H9 (cell line): ENCODE data around the gene NPTX1. TPM values are rescaled to one million over a fixed set of nuclear protein-coding genes. Genes with fewer than 3 reads are reported as not detected.

Source experiments
- DNase-seq: peaks from one replicate; pipeline ENCODE4 v3.0.0-alpha.2; 2017
- H2AFZ ChIP-seq: one replicate; pipeline ENCODE4 v1.6.1; 2013; ENCODE audit warnings: mild to moderate bottlenecking, low read length, control low read depth, moderate library complexity
- H2AK5ac ChIP-seq: 2 replicates; pipeline ENCODE4 v1.6.1; 2013; ENCODE audit warnings: low read length, control low read depth, mixed read lengths; ENCODE audit not compliant: insufficient read length
- H2BK120ac ChIP-seq: one replicate; pipeline ENCODE4 v1.6.1; 2013; ENCODE audit warnings: low read depth, mild to moderate bottlenecking, low read length, control low read depth, inconsistent platforms; ENCODE audit not compliant: poor library complexity, severe bottlenecking
- H2BK12ac ChIP-seq: 2 replicates; pipeline ENCODE4 v1.6.1; 2013; ENCODE audit warnings: low read length, control low read depth, mixed read lengths, low read depth; ENCODE audit not compliant: insufficient read length
- H2BK15ac ChIP-seq: 2 replicates; pipeline ENCODE4 v1.6.1; 2013; ENCODE audit warnings: low read depth, low read length, control low read depth
- H2BK20ac ChIP-seq: one replicate; pipeline ENCODE4 v1.6.1; 2013; ENCODE audit warnings: low read depth, mild to moderate bottlenecking, low read length, control low read depth, inconsistent platforms; ENCODE audit not compliant: poor library complexity, severe bottlenecking
- H2BK5ac ChIP-seq: 2 replicates; pipeline ENCODE4 v1.6.1; 2013; ENCODE audit warnings: low read length, control low read depth, mixed read lengths; ENCODE audit not compliant: insufficient read length
- H3K14ac ChIP-seq: 2 replicates; pipeline ENCODE4 v1.6.1; 2013; ENCODE audit warnings: low read length, control low read depth; ENCODE audit not compliant: insufficient read depth
- H3K18ac ChIP-seq: 2 replicates; pipeline ENCODE4 v1.6.1; 2013; ENCODE audit warnings: low read depth, mild to moderate bottlenecking, mixed read lengths, low read length, control low read depth; ENCODE audit not compliant: insufficient read length
- H3K23ac ChIP-seq: 2 replicates; pipeline ENCODE4 v1.6.1; 2013; ENCODE audit warnings: low read length, control low read depth, mixed read lengths, low read depth; ENCODE audit not compliant: insufficient read length
- H3K23me2 ChIP-seq: 2 replicates; pipeline ENCODE4 v1.6.1; 2013; ENCODE audit warnings: low read depth, mild to moderate bottlenecking, mixed read lengths, low read length, control low read depth; ENCODE audit not compliant: insufficient read length, poor library complexity, severe bottlenecking
- H3K27ac ChIP-seq: 2 replicates; pipeline ENCODE4 v1.5.1; 2013; ENCODE audit warnings: low read length, control low read depth, mixed read lengths, low read depth; ENCODE audit not compliant: insufficient read length
- H3K27me3 ChIP-seq: 2 replicates; pipeline ENCODE4 v1.6.1; 2013; ENCODE audit warnings: low read length, control low read depth, inconsistent platforms; ENCODE audit not compliant: insufficient read depth
- H3K4ac ChIP-seq: 2 replicates; pipeline ENCODE4 v1.6.1; 2013; ENCODE audit warnings: low read depth, mild to moderate bottlenecking, control low read depth, inconsistent platforms, low read length, moderate library complexity
- H3K4me1 ChIP-seq: 2 replicates; pipeline ENCODE4 v1.6.1; 2013; ENCODE audit warnings: low read length, control low read depth, inconsistent platforms; ENCODE audit not compliant: insufficient read depth
- H3K4me2 ChIP-seq: 2 replicates; pipeline ENCODE4 v1.6.1; 2013; ENCODE audit warnings: low read length, control low read depth, mixed read lengths; ENCODE audit not compliant: insufficient read length, insufficient read depth
- H3K56ac ChIP-seq: 2 replicates; pipeline ENCODE4 v1.6.1; 2013; ENCODE audit warnings: low read depth, mild to moderate bottlenecking, mixed read lengths, low read length, control low read depth; ENCODE audit not compliant: insufficient read length
- H3K79me1 ChIP-seq: 2 replicates; pipeline ENCODE4 v1.6.1; 2013; ENCODE audit warnings: low read depth, mild to moderate bottlenecking, moderate library complexity, low read length, control low read depth, inconsistent platforms; ENCODE audit not compliant: insufficient read depth, poor library complexity, severe bottlenecking
- H3K79me2 ChIP-seq: 2 replicates; pipeline ENCODE4 v1.6.1; 2013; ENCODE audit warnings: low read length, control low read depth, inconsistent platforms; ENCODE audit not compliant: insufficient read depth
- H3K9ac ChIP-seq: 2 replicates; pipeline ENCODE4 v1.6.1; 2013; ENCODE audit warnings: low read length, control low read depth, mixed read lengths; ENCODE audit not compliant: insufficient read length; ENCODE audit errors: extremely low read depth
- H3K9me3 ChIP-seq: one replicate; pipeline ENCODE4 v1.6.1; 2013; ENCODE audit warnings: low read depth, low read length, inconsistent platforms; ENCODE audit not compliant: control insufficient read depth
- H3T11ph ChIP-seq: one replicate; pipeline ENCODE4 v1.6.1; 2013; ENCODE audit warnings: mild to moderate bottlenecking, low read length, control low read depth, inconsistent platforms
- H4K20me1 ChIP-seq: one replicate; pipeline ENCODE4 v1.6.1; 2013; ENCODE audit not compliant: control insufficient read depth, insufficient read length, insufficient read depth
- H4K5ac ChIP-seq: 2 replicates; pipeline ENCODE4 v1.6.1; 2013; ENCODE audit warnings: low read depth, mild to moderate bottlenecking, mixed read lengths, low read length, control low read depth; ENCODE audit not compliant: insufficient read length
- H4K8ac ChIP-seq: replicated peaks from 2 replicates; pipeline ENCODE4 v1.6.1; 2013; ENCODE audit warnings: low read length, control low read depth, mixed read lengths, low read depth; ENCODE audit not compliant: insufficient read length
- H4K91ac ChIP-seq: 2 replicates; pipeline ENCODE4 v1.6.1; 2013; ENCODE audit warnings: low read depth, mild to moderate bottlenecking, moderate library complexity, mixed read lengths, low read length, control low read depth; ENCODE audit not compliant: insufficient read length
- H3K27ac Mint-ChIP-seq, 3 experiments: 2 replicates in 2 of 3; 3 replicates in 1 of 3; pipeline ENCODE4 v1.8.0; 2020 to 2021; ENCODE audit warnings: mixed read lengths in 3 of 3, mild to moderate bottlenecking in 1 of 3, moderate library complexity in 1 of 3
- H3K27me3 Mint-ChIP-seq: 2 replicates; pipeline ENCODE4 v1.8.0; 2021; ENCODE audit warnings: low read depth, mild to moderate bottlenecking, moderate library complexity, mixed read lengths
- H3K36me3 Mint-ChIP-seq, 3 experiments: 2 replicates in 2 of 3; 3 replicates in 1 of 3; pipeline ENCODE4 v1.8.0; 2020 to 2021; ENCODE audit warnings: low read depth in 3 of 3, mixed read lengths in 3 of 3; ENCODE audit not compliant: insufficient read depth in 1 of 3
- H3K4me1 Mint-ChIP-seq, 2 experiments: 2 replicates each; pipeline ENCODE4 v1.8.0; 2020; ENCODE audit warnings: mixed read lengths in 2 of 2
- H3K4me3 Mint-ChIP-seq, 2 experiments: 2 replicates in 1 of 2; 3 replicates in 1 of 2; pipeline ENCODE4 v1.8.0; 2020 to 2021; ENCODE audit warnings: mild to moderate bottlenecking in 2 of 2, mixed read lengths in 2 of 2, moderate library complexity in 1 of 2
- H3K9me3 Mint-ChIP-seq, 2 experiments: 2 replicates in 1 of 2; 3 replicates in 1 of 2; pipeline ENCODE4 v1.8.0; 2020; ENCODE audit warnings: mild to moderate bottlenecking in 2 of 2, mixed read lengths in 2 of 2, moderate library complexity in 1 of 2
- CTCF ChIP-seq: fragments of 200-600 bp; sonication (generic); conservative IDR thresholded peaks from 3 replicates; pipeline ENCODE4 v1.8.0; 2021; ENCODE audit warnings: antibody characterized with exemption, mild to moderate bottlenecking
- WGBS: extraction: QIAGEN DNeasy Blood & Tissue Kit; methylation state at CpG from one replicate; pipeline ENCODE4 v1.1.7; 2013; ENCODE audit warnings: missing lambda C conversion rate, low lambda C conversion rate, mixed read lengths; ENCODE audit not compliant: insufficient read length; ENCODE audit errors: extremely low coverage; 5-methylcytosine and 5-hydroxymethylcytosine counted together
- total RNA-seq: library from RNA; stranded (reverse); gene quantifications from 2 replicates; pipeline ENCODE4 v1.2.1, GENCODE V29; 2021

The NPTX1 gene
- total RNA-seq, 1 experiment from 2014 or later, result 20.5 TPM

GRCh38 chr17:80469667-80470066 is 6.7 kb downstream of the NPTX1 start:
- no peak overlapping the region for H3K56ac ChIP-seq
- Mint-ChIP-seq H3K36me3 (peaks cover 0 to 41% (median 3%) of the 10 kb centered on the region in 3 experiments; a peak in 3 of 7 replicates), H3K27ac (no peak overlapping the region), H3K4me1 (peaks cover 2 to 30% of the 10 kb centered on the region in 2 experiments), H3K9me3 (no peaks in the 10 kb centered on the region), H3K27me3 (peaks cover 90% of the 10 kb centered on the region), H3K4me3 (no peak overlapping the region)
- H3K79me2 ChIP-seq, result no peaks in the 10 kb centered on the region
- no CpG with 5 or more reads among the region's 11 CpGs for WGBS
- H3K4me1 ChIP-seq, result no peaks in the 10 kb centered on the region
- no peak overlapping the region for H2BK20ac ChIP-seq
- H3K27me3 ChIP-seq, result peaks cover 23% of the 10 kb centered on the region; the same call in 1 of the 2 replicates
- H2BK5ac ChIP-seq, result no peak overlapping the region
- no peak overlapping the region for H3K9ac ChIP-seq
- H3K14ac ChIP-seq, result no peak overlapping the region
- H4K20me1 ChIP-seq, result no peaks in the 10 kb centered on the region
- H4K91ac ChIP-seq, result no peak overlapping the region
- no peak for DNase-seq
- no peaks in the 10 kb centered on the region for H3K79me1 ChIP-seq
- H2BK15ac ChIP-seq, result no peak overlapping the region
- H2BK12ac ChIP-seq, result no peak overlapping the region
- H3K27ac ChIP-seq, result no peak overlapping the region
- H3K23ac ChIP-seq, result no peak overlapping the region
- no peak overlapping the region for H3K18ac ChIP-seq
- H2BK120ac ChIP-seq, result no peak overlapping the region
- TF ChIP-seq CTCF, result no peak
- H2AFZ ChIP-seq, result no peak overlapping the region
- no peak overlapping the region for H3K4me2 ChIP-seq
- no peak overlapping the region for H4K8ac ChIP-seq
- H3K23me2 ChIP-seq, result no peaks in the 10 kb centered on the region
- no peak overlapping the region for H3K4ac ChIP-seq
- no peak overlapping the region for H3T11ph ChIP-seq
- no peak overlapping the region for H2AK5ac ChIP-seq
- no peaks in the 10 kb centered on the region for H3K9me3 ChIP-seq
- no peak overlapping the region for H4K5ac ChIP-seq
